Suprapubic skin (tissue), 4 donors: Measurements from ENCODE around the gene SLF2. TPM values are rescaled to one million over a fixed set of nuclear protein-coding genes. Genes with fewer than 3 reads are reported as not detected.
A peak's percentile ranks its signal among the peaks of the same experiment; 100 is the strongest.

Experiments used
- DNase-seq, 2 donors: peaks; one replicate each; pipeline ENCODE4 v3.0.0-alpha.2; 2019; ENCODE audit warnings: low spot score in 2 of 2
- H3K27ac ChIP-seq: fragments of 200-600 bp; sonication (generic); one replicate; pipeline ENCODE4 v1.5.1; 2019
- H3K27me3 ChIP-seq: fragments of 200-600 bp; sonication (generic); one replicate; pipeline ENCODE4 v1.5.1; 2019
- H3K36me3 ChIP-seq: fragments of 200-600 bp; sonication (generic); one replicate; pipeline ENCODE4 v1.5.1; 2019
- H3K4me1 ChIP-seq: fragments of 200-600 bp; sonication (generic); one replicate; pipeline ENCODE4 v1.5.1; 2019
- H3K4me3 ChIP-seq: fragments of 200-600 bp; sonication (generic); one replicate; pipeline ENCODE4 v1.5.1; 2019; ENCODE audit warnings: mild to moderate bottlenecking
- H3K9me3 ChIP-seq: fragments of 200-600 bp; sonication (generic); one replicate; pipeline ENCODE4 v1.5.1; 2019
- EP300 ChIP-seq: sonication (generic); formaldehyde crosslinking; IDR thresholded peaks from one replicate; pipeline ENCODE4 v1.6.1; 2017; ENCODE audit warnings: antibody characterized with exemption
- POLR2A ChIP-seq, 2 donors: fragments of 450-650 bp; IDR thresholded peaks; one replicate each; pipeline ENCODE4 v1.6.1; 2017; ENCODE audit warnings: antibody characterized with exemption in 2 of 2, mild to moderate bottlenecking in 2 of 2, moderate library complexity in 2 of 2
- POLR2AphosphoS5 ChIP-seq, 3 donors: sonication (generic); formaldehyde crosslinking; IDR thresholded peaks; one replicate each; pipeline ENCODE4 v1.6.1; 2017; ENCODE audit warnings: antibody characterized with exemption in 3 of 3
- WGBS: methylation state at CpG from one replicate; pipeline ENCODE4 v1.1.5; 2018; 5-methylcytosine and 5-hydroxymethylcytosine counted together
- total RNA-seq, 4 donors: library from RNA; depleted of rRNA; stranded (reverse); fragments of >200 nt; gene quantifications; one replicate each; pipeline ENCODE4 v1.1.0, GENCODE V29; 2016
- TF ChIP-seq, protein P1 (sequence below), 2 donors: fragments of 200-600 bp in 1 of 2; fragments of 450-650 bp in 1 of 2; sonication (generic) in 1 of 2; IDR thresholded peaks; one replicate each; pipeline ENCODE4 v1.5.1; 2016 to 2019; ENCODE audit warnings: antibody characterized with exemption in 2 of 2, mild to moderate bottlenecking in 1 of 2, moderate library complexity in 1 of 2

The SLF2 gene
- total RNA-seq, 4 donors from 2014 or later = 11.6 to 41.4 (median 15.6) TPM

DNA sequence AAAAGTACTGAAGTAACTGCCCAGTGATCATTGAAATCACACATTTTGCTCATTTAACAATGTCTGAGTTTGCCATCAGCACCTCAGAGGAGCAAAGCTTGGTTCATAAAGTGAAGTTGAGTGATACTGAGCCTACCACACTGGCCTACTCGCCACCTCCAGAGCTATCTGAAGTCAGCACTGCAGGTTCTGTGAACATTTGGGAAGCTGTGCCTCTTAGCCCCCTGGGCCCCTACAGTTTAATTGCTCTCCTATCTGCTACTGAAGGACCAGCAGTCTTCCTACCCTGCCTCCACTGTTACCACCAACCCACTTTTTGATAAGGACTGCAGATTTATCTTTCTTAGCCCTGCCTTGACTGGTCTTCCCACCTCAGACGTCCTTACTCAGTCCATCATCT, 54.6 kb downstream of the SLF2 start:
- H3K9me3 ChIP-seq = no peaks in the 10 kb centered on the region
- no peaks in the 10 kb centered on the region for H3K27me3 ChIP-seq
- no peak overlapping the region for H3K4me3 ChIP-seq
- TF ChIP-seq EP300 = no peak
- no peak for TF ChIP-seq POLR2AphosphoS5 (IDR thresholded peaks at IDR 0.05)
- TF ChIP-seq, protein P1, sequence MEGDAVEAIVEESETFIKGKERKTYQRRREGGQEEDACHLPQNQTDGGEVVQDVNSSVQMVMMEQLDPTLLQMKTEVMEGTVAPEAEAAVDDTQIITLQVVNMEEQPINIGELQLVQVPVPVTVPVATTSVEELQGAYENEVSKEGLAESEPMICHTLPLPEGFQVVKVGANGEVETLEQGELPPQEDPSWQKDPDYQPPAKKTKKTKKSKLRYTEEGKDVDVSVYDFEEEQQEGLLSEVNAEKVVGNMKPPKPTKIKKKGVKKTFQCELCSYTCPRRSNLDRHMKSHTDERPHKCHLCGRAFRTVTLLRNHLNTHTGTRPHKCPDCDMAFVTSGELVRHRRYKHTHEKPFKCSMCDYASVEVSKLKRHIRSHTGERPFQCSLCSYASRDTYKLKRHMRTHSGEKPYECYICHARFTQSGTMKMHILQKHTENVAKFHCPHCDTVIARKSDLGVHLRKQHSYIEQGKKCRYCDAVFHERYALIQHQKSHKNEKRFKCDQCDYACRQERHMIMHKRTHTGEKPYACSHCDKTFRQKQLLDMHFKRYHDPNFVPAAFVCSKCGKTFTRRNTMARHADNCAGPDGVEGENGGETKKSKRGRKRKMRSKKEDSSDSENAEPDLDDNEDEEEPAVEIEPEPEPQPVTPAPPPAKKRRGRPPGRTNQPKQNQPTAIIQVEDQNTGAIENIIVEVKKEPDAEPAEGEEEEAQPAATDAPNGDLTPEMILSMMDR (IDR thresholded peaks at IDR 0.05) = no peak
- TF ChIP-seq POLR2A (IDR thresholded peaks at IDR 0.05) = no peak
- no peak for DNase-seq
- WGBS = 69% methylated on average over 2 of the region's 2 CpGs
- peaks cover 14% of the 10 kb centered on the region for H3K4me1 ChIP-seq
- H3K27ac ChIP-seq = no peak overlapping the region
- peaks cover 31% of the 10 kb centered on the region for H3K36me3 ChIP-seq

DNA sequence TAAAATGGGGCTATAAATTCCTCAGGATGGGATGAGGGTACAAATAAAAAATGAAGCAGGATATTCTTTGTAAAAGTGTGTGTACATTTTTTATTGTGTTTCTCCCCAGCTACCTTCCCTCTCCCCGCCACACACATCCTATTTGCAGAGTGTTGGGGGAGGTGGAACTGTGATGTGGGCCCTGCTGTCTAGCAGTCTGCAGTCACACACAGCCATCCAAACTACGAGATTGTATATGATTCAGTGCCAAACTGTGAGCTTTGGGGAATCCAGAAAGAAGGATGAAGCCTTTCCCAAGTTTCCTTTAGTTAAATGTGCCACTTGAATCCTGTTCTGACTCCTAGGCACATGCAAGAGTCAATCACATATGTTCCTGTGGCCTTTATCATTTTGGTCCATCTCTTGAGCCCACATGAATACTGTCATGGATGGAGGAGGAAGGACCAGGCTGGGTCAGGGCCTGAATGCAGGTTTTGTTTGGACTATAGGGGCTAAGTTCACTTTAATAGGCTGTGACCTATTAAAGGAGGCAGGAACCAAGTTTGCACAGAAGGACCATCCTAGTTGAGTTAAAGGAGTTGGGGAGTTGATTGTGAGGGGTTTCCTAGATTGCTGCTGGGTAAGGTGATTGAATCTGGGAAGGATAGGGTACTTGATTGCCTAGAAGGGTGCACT, 55.4 kb downstream of the SLF2 start:
- no peaks in the 10 kb centered on the region for H3K9me3 ChIP-seq
- no peaks in the 10 kb centered on the region for H3K27me3 ChIP-seq
- DNase-seq = no peak
- H3K4me3 ChIP-seq = no peak overlapping the region
- TF ChIP-seq, protein P1 (IDR thresholded peaks at IDR 0.05) = no peak
- no peak for TF ChIP-seq POLR2AphosphoS5 (IDR thresholded peaks at IDR 0.05)
- TF ChIP-seq POLR2A (IDR thresholded peaks at IDR 0.05) = no peak
- no peak for TF ChIP-seq EP300
- 87% methylated on average over 2 of the region's 2 CpGs for WGBS
- H3K27ac ChIP-seq = no peak overlapping the region
- peaks cover 23% of the 10 kb centered on the region for H3K36me3 ChIP-seq
- H3K4me1 ChIP-seq = peaks cover 14% of the 10 kb centered on the region

DNA sequence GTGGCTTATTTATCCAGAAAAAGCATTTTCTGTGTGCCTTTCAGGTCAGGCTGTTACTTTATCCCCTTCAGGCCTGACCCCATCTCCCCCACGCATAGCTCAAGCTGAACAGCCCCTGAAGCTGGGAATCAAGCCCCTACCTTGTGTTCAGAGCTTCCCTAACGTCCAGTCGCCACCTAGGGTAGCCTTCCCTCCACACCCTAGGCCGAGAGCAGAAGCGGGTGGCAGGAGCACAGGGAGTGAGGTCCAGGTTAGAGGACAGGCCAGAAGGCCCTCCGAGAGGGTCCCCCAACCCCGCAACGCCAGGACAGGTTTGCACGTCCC, 56.1 kb downstream of the SLF2 start:
- Histone ChIP-seq H3K4me3 (peak overlapping the region; percentile 63), H3K27ac (no peak overlapping the region), H3K4me1 (peaks cover 14% of the 10 kb centered on the region), H3K36me3 (peaks cover 22% of the 10 kb centered on the region), H3K27me3 (no peaks in the 10 kb centered on the region), H3K9me3 (no peaks in the 10 kb centered on the region)
- TF ChIP-seq, protein P1 (IDR thresholded peaks at IDR 0.05) = no peak
- TF ChIP-seq POLR2A (IDR thresholded peaks at IDR 0.05) (no peak), EP300 (no peak), POLR2AphosphoS5 (IDR thresholded peaks at IDR 0.05) (no peak)
- no peak for DNase-seq
- 20% methylated on average over 9 of the region's 9 CpGs for WGBS

DNA sequence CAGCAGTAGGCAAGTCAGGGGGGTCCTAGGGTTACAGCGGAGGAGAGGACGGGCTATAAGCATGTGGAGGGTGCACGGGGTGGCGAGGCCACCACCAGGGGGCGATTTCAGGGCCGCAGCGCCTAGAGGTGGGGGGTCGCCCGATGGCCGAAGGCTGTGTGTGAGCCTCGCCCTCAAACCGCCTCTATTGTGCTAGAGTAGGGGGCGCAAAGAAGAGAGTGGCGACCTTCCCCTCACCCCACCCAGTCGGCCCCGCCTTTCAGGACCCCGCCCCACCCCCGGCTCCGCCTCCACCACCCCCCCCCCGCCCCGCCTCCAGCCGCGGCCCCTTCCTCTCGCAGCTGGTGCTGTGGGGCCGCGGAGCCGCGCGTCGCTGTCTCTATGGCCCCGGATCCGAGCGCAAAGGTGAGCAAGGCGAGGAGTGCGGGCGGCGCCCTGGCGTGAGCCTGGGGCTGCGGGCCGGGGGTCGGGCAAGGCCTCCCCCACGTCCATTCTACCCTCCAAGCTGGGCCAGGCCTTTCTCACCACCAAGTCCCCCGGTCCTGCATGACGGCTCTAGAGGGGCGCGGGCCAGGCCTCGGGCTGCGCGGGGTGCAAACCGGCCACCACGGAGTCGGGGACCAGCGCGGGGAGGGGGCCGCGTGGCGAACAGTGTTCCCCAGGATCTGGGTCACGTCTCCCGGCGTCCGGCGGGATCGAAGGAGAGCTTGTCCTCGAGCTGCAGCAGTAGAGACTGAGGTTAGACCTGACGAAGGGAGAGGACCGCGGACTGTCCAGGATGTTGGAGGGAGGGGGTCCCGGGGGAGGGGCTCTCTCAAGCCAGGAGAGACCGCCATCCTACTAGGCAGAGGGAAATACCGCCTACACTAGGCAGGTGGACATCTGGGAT, 56.7 kb downstream of the SLF2 start, which contains the start of gene SEMA4G:
Gene SEMA4G (plus strand): TSS at position 318 of the 889 bp plus-strand sequence. CDS start 3,409 bp downstream, outside the sequence.
- H3K36me3 ChIP-seq = peaks cover 16% of the 10 kb centered on the region
- H3K4me1 ChIP-seq = peaks cover 14% of the 10 kb centered on the region
- H3K27me3 ChIP-seq = no peaks in the 10 kb centered on the region
- H3K4me3 ChIP-seq = peak within 1 kb of the TSS; percentile 63
- WGBS = 10% methylated on average over 8 of the region's 70 CpGs
- H3K27ac ChIP-seq = no peak within 1 kb of the TSS
- no peaks in the 10 kb centered on the region for H3K9me3 ChIP-seq
- peak in 1 of 2 donors; percentile 71 for DNase-seq
- TF ChIP-seq, protein P1 (IDR thresholded peaks at IDR 0.05) = peak; percentile 37 to 74
- no peak for TF ChIP-seq POLR2AphosphoS5 (IDR thresholded peaks at IDR 0.05)
